Measurements from ENCODE around the gene SPAST.

DNA sequence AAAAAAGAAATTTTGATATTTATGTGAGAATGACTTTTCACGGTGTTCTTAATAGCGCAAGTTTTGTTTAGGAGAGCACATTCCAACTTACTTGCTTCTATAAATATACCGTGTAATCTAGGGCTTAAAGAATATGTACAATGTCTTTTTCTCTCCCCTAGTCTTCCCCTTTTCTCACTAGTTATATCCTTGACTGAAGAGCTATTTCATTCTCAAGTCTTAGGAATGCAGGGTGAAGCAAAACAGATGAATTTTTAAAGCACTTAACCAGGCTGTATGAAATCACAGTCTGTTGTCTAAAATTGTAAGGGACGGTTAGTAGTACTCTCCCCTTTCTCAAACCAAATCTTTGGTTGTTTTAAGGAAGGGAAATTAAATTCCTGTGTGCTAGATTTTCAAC lies 72.7 kb downstream of the SPAST start:
- TF ChIP-seq, protein P1, sequence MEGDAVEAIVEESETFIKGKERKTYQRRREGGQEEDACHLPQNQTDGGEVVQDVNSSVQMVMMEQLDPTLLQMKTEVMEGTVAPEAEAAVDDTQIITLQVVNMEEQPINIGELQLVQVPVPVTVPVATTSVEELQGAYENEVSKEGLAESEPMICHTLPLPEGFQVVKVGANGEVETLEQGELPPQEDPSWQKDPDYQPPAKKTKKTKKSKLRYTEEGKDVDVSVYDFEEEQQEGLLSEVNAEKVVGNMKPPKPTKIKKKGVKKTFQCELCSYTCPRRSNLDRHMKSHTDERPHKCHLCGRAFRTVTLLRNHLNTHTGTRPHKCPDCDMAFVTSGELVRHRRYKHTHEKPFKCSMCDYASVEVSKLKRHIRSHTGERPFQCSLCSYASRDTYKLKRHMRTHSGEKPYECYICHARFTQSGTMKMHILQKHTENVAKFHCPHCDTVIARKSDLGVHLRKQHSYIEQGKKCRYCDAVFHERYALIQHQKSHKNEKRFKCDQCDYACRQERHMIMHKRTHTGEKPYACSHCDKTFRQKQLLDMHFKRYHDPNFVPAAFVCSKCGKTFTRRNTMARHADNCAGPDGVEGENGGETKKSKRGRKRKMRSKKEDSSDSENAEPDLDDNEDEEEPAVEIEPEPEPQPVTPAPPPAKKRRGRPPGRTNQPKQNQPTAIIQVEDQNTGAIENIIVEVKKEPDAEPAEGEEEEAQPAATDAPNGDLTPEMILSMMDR (IDR thresholded peaks at IDR 0.05) = no peak
- no peak for TF ChIP-seq EZH2 (IDR thresholded peaks at IDR 0.05; ENCODE audit: borderline replicate concordance, insufficient read depth, low read depth, low read length, poor library complexity, severe bottlenecking)
